WTC11 (cell line): ENCODE results near the gene GRID2. TPM values are rescaled to one million over a fixed set of nuclear protein-coding genes. Genes with fewer than 3 reads are reported as not detected.

Experiments used
- ATAC-seq: fragments of 200-7000 bp; cut with Tn5 transposase; 2 replicates; pipeline ENCODE4 v1.10.0; 2021; ENCODE audit warnings: mild to moderate bottlenecking, moderate library complexity
- CTCF ChIA-PET: fragments of 300-600 bp; sonication (Branson Sonifier 250); formaldehyde crosslinking; loops from one replicate; lab custom pipeline; 2021; ENCODE audit warnings: antibody characterized with exemption; lab: Charles Lee
- POLR2A ChIA-PET: fragments of 350-600 bp; sonication (Branson Sonifier 250); formaldehyde crosslinking; loops from one replicate; lab custom pipeline; 2021; ENCODE audit warnings: antibody characterized with exemption; lab: Charles Lee
- DNase-seq: peaks from one replicate; pipeline ENCODE4 v3.0.0; 2021; ENCODE audit warnings: low spot score
- H3K27ac Mint-ChIP-seq: 2 replicates; pipeline ENCODE4 v1.8.0; 2021; ENCODE audit warnings: mixed read lengths
- H3K27me3 Mint-ChIP-seq: 2 replicates; pipeline ENCODE4 v1.8.0; 2021; ENCODE audit warnings: low read depth, mild to moderate bottlenecking, moderate library complexity, mixed read lengths
- H3K36me3 Mint-ChIP-seq: 2 replicates; pipeline ENCODE4 v1.8.0; 2021; ENCODE audit warnings: mixed read lengths
- H3K4me1 Mint-ChIP-seq: 2 replicates; pipeline ENCODE4 v1.8.0; 2022; ENCODE audit warnings: mixed read lengths
- H3K4me3 Mint-ChIP-seq: 2 replicates; pipeline ENCODE4 v1.8.0; 2021; ENCODE audit warnings: mild to moderate bottlenecking, moderate library complexity, mixed read lengths
- H3K9me3 Mint-ChIP-seq: 2 replicates; pipeline ENCODE4 v1.8.0; 2021; ENCODE audit warnings: mixed read lengths
- CDX4 ChIP-seq: fragments of 250-450 bp; sonication (Bioruptor Pico); IDR thresholded peaks from 2 replicates; pipeline ENCODE4 v1.9.0; 2021; ENCODE audit warnings: moderate library complexity, mild to moderate bottlenecking, inconsistent platforms, borderline replicate concordance
- ERG ChIP-seq: fragments of 250-450 bp; sonication (Bioruptor Pico); IDR thresholded peaks from 2 replicates; pipeline ENCODE4 v1.8.0; 2021; ENCODE audit warnings: mild to moderate bottlenecking
- FOXK1 ChIP-seq: sonication (generic); formaldehyde crosslinking; IDR thresholded peaks from 2 replicates; pipeline ENCODE4 v1.8.0; 2022; ENCODE audit warnings: mild to moderate bottlenecking, moderate library complexity, missing genetic modification reagents
- GABPB1 ChIP-seq: sonication (generic); formaldehyde crosslinking; IDR thresholded peaks from 2 replicates; pipeline ENCODE4 v1.8.1; 2023; ENCODE audit warnings: mild to moderate bottlenecking, missing genetic modification reagents
- MXD4 ChIP-seq: fragments of 250-450 bp; sonication (Bioruptor Pico); IDR thresholded peaks from 2 replicates; pipeline ENCODE4 v1.8.0; 2021; ENCODE audit warnings: mild to moderate bottlenecking, moderate library complexity, borderline replicate concordance
- MYBL2 ChIP-seq: sonication (generic); formaldehyde crosslinking; IDR thresholded peaks from 2 replicates; pipeline ENCODE4 v1.8.1; 2023; ENCODE audit warnings: mild to moderate bottlenecking, moderate library complexity, missing genetic modification reagents
- NFATC4 ChIP-seq: fragments of 250-450 bp; sonication (Bioruptor Pico); IDR thresholded peaks from 2 replicates; pipeline ENCODE4 v1.9.0; 2021; ENCODE audit warnings: mild to moderate bottlenecking
- NR3C1 ChIP-seq: sonication (generic); formaldehyde crosslinking; conservative IDR thresholded peaks from 2 replicates; pipeline ENCODE4 v1.8.1; 2023; ENCODE audit warnings: low read depth, mild to moderate bottlenecking, missing genetic modification reagents
- OVOL2 ChIP-seq: fragments of 250-450 bp; sonication (Bioruptor Pico); IDR thresholded peaks from 2 replicates; pipeline ENCODE4 v1.9.0; 2021; ENCODE audit warnings: mild to moderate bottlenecking, borderline replicate concordance
- PRRX2 ChIP-seq: fragments of 250-450 bp; sonication (Bioruptor Pico); IDR thresholded peaks from 2 replicates; pipeline ENCODE4 v1.8.0; 2021; ENCODE audit warnings: mild to moderate bottlenecking
- STAT6 ChIP-seq: sonication (generic); formaldehyde crosslinking; conservative IDR thresholded peaks from 2 replicates; pipeline ENCODE4 v1.8.1; 2023; ENCODE audit warnings: mild to moderate bottlenecking, low read depth, missing genetic modification reagents, moderate library complexity
- TCF7 ChIP-seq: sonication (generic); formaldehyde crosslinking; IDR thresholded peaks from 2 replicates; pipeline ENCODE4 v1.8.0; 2022; ENCODE audit warnings: mild to moderate bottlenecking, low read depth, missing genetic modification reagents, moderate library complexity
- TEAD4 ChIP-seq: sonication (generic); formaldehyde crosslinking; IDR thresholded peaks from 2 replicates; pipeline ENCODE4 v1.8.0; 2022; ENCODE audit warnings: mild to moderate bottlenecking, missing genetic modification reagents
- ZMAT4 ChIP-seq: fragments of 250-450 bp; sonication (Bioruptor Pico); IDR thresholded peaks from 2 replicates; pipeline ENCODE4 v1.9.0; 2021; ENCODE audit warnings: mild to moderate bottlenecking
- ZNF317 ChIP-seq: sonication (generic); formaldehyde crosslinking; IDR thresholded peaks from 2 replicates; pipeline ENCODE4 v1.8.1; 2023; ENCODE audit warnings: low read depth, mild to moderate bottlenecking, moderate library complexity, missing genetic modification reagents, borderline replicate concordance
- ZNF532 ChIP-seq: fragments of 250-450 bp; sonication (Bioruptor Pico); IDR thresholded peaks from 2 replicates; pipeline ENCODE4 v1.9.0; 2021; ENCODE audit warnings: mild to moderate bottlenecking, borderline replicate concordance
- total RNA-seq: library from RNA; stranded (reverse); gene quantifications from 3 replicates; pipeline ENCODE4 v1.2.3, GENCODE V29; 2021

The GRID2 gene
- total RNA-seq, 1 experiment from 2014 or later: 26.8 TPM

DNA sequence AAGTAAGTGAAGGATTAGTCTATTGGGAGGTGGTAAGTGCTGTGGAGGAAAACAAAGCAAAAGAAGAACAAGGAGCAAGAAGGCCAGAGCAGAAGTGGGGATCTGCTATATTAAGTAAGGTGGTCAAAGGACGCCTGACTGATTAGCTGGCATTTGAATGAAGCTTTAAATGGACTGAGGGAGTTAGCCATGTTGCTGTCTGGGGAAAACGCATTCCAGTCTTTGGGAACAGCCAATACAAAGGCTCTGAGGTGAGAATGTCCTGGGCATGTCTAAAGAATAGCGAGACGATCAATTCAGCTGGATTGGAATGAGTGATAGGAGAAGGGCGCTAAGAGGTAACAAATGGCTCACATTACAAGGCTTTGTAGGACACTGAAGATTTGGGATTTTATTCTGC is 1476.3 kb downstream of the GRID2 start (continued):
- TF ChIP-seq GABPB1 (no peak), MXD4 (CRISPR knock-in tag) (no peak)

GRCh38 chr4:93781198-93781597 is 1477.4 kb downstream of the GRID2 start:
- TF ChIP-seq NFATC4 (CRISPR knock-in tag) (no peak), MXD4 (CRISPR knock-in tag) (no peak), TCF7 (no peak), MYBL2 (CRISPR knock-in tag) (no peak), ERG (CRISPR knock-in tag) (no peak), CDX4 (CRISPR knock-in tag) (no peak), ZNF532 (CRISPR knock-in tag) (no peak), ZNF317 (CRISPR knock-in tag) (no peak), TEAD4 (CRISPR knock-in tag) (no peak), STAT6 (CRISPR knock-in tag) (no peak), OVOL2 (CRISPR knock-in tag) (no peak), PRRX2 (CRISPR knock-in tag) (no peak), FOXK1 (no peak), ZMAT4 (CRISPR knock-in tag) (no peak), NR3C1 (CRISPR knock-in tag) (no peak)
- Mint-ChIP-seq H3K27me3 (no peaks in the 10 kb centered on the region), H3K9me3 (no peaks in the 10 kb centered on the region), H3K4me3 (no peak overlapping the region), H3K4me1 (peaks cover 20% of the 10 kb centered on the region), H3K27ac (no peak overlapping the region), H3K36me3 (no peaks in the 10 kb centered on the region)
- ChIA-PET POLR2A (no interaction called here), CTCF (no interaction called here)
- no peak for DNase-seq
- no peak for ATAC-seq
